ENCODE results near the gene FRMPD1. TPM values are rescaled to one million over a fixed set of nuclear protein-coding genes. Genes with fewer than 3 reads are reported as not detected.

Gene FRMPD1
- total and polyA plus RNA-seq, 2 donors from 2014 or later = 0.19 to 0.90 TPM

GRCh38 chr9:37719526-37719925 is 68.8 kb downstream of the FRMPD1 start:
- DNase-seq (no peak), FAIRE-seq (no peak)
- H3K4me3 ChIP-seq (ENCODE audit: low read length in 3 of 3) = no peak overlapping the region
- TF ChIP-seq, protein P1, sequence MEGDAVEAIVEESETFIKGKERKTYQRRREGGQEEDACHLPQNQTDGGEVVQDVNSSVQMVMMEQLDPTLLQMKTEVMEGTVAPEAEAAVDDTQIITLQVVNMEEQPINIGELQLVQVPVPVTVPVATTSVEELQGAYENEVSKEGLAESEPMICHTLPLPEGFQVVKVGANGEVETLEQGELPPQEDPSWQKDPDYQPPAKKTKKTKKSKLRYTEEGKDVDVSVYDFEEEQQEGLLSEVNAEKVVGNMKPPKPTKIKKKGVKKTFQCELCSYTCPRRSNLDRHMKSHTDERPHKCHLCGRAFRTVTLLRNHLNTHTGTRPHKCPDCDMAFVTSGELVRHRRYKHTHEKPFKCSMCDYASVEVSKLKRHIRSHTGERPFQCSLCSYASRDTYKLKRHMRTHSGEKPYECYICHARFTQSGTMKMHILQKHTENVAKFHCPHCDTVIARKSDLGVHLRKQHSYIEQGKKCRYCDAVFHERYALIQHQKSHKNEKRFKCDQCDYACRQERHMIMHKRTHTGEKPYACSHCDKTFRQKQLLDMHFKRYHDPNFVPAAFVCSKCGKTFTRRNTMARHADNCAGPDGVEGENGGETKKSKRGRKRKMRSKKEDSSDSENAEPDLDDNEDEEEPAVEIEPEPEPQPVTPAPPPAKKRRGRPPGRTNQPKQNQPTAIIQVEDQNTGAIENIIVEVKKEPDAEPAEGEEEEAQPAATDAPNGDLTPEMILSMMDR (IDR thresholded peaks at IDR 0.05; ENCODE audit: borderline replicate concordance, extremely low read depth, insufficient read depth) = no peak
- H3K27me3 ChIP-seq (ENCODE audit: control insufficient read depth, insufficient read depth, low read length) = no peaks in the 10 kb centered on the region
- H3K4me1 ChIP-seq (ENCODE audit: control insufficient read depth in 2 of 3, insufficient read depth in 2 of 3, low read depth in 1 of 3, low read length in 3 of 3) = peaks cover 0 to 10% (median 2%) of the 10 kb centered on the region in 3 donors
- no peak overlapping the region for H3K9ac ChIP-seq (ENCODE audit: low read length in 3 of 3)
- H3K36me3 ChIP-seq (ENCODE audit: control insufficient read depth in 2 of 3, insufficient read depth in 3 of 3, low read length in 3 of 3) = no peaks in the 10 kb centered on the region
- intact Hi-C loops (cut with DNase I) = no loop called here
- H3K9me3 ChIP-seq (ENCODE audit: control insufficient read depth in 2 of 3, insufficient read depth in 1 of 3, low read length in 3 of 3) = no peaks in the 10 kb centered on the region
- no peak overlapping the region for H3K27ac ChIP-seq (ENCODE audit: low read depth in 2 of 2, low read length in 2 of 2)

- H3K27me3 ChIP-seq (ENCODE audit: control insufficient read depth, insufficient read depth, low read length) = no peaks in the 10 kb centered on the region
- H3K9ac ChIP-seq (ENCODE audit: low read length in 3 of 3) = no peak overlapping the region
- no peaks in the 10 kb centered on the region for H3K36me3 ChIP-seq (ENCODE audit: control insufficient read depth in 2 of 3, insufficient read depth in 3 of 3, low read length in 3 of 3)
- no peak for DNase-seq
- H3K4me1 ChIP-seq (ENCODE audit: control insufficient read depth in 2 of 3, insufficient read depth in 2 of 3, low read depth in 1 of 3, low read length in 3 of 3) = no peaks in the 10 kb centered on the region
- H3K9me3 ChIP-seq (ENCODE audit: control insufficient read depth in 2 of 3, insufficient read depth in 1 of 3, low read length in 3 of 3) = no peaks in the 10 kb centered on the region
- TF ChIP-seq, protein P1 (IDR thresholded peaks at IDR 0.05; ENCODE audit: borderline replicate concordance, extremely low read depth, insufficient read depth) = no peak
- H3K4me3 ChIP-seq (ENCODE audit: low read length in 3 of 3) = no peak overlapping the region
- FAIRE-seq = no peak
- intact Hi-C loops (cut with DNase I) = no loop called here
- no peak overlapping the region for H3K27ac ChIP-seq (ENCODE audit: low read depth in 2 of 2, low read length in 2 of 2)
Measured at GRCh38 chr9:37727013-37727412, 76.3 kb downstream of the FRMPD1 start.

- FAIRE-seq = no peak
Measured at GRCh38 chr9:37729499-37729898, 78.7 kb downstream of the FRMPD1 start.

More at GRCh38 chr9:37729499-37729898, 78.7 kb downstream of the FRMPD1 start:
- H3K27me3 ChIP-seq (ENCODE audit: control insufficient read depth, insufficient read depth, low read length) = no peaks in the 10 kb centered on the region
- no peak for DNase-seq
- no peaks in the 10 kb centered on the region for H3K9me3 ChIP-seq (ENCODE audit: control insufficient read depth in 2 of 3, insufficient read depth in 1 of 3, low read length in 3 of 3)
- H3K27ac ChIP-seq (ENCODE audit: low read depth in 2 of 2, low read length in 2 of 2) = no peak overlapping the region
- H3K9ac ChIP-seq (ENCODE audit: low read length in 3 of 3) = no peak overlapping the region
- H3K4me3 ChIP-seq (ENCODE audit: low read length in 3 of 3) = no peak overlapping the region
- no peaks in the 10 kb centered on the region for H3K4me1 ChIP-seq (ENCODE audit: control insufficient read depth in 2 of 3, insufficient read depth in 2 of 3, low read depth in 1 of 3, low read length in 3 of 3)
- H3K36me3 ChIP-seq (ENCODE audit: control insufficient read depth in 2 of 3, insufficient read depth in 3 of 3, low read length in 3 of 3) = no peaks in the 10 kb centered on the region
- intact Hi-C loops (cut with DNase I) = no loop called here
- TF ChIP-seq, protein P1 (IDR thresholded peaks at IDR 0.05; ENCODE audit: borderline replicate concordance, extremely low read depth, insufficient read depth) = no peak

Measured in kidney (tissue), 14 donors.